Muscle of back (tissue), 13 donors: ENCODE measurements around the gene PARD6A. TPM values are rescaled to one million over a fixed set of nuclear protein-coding genes. Genes with fewer than 3 reads are reported as not detected.

Experiments
- DNase-seq, 3 donors: peaks; one replicate each; pipeline versions ENCODE4 v3.0.0 to v3.0.0-alpha.2; 2013
- long read RNA-seq, 9 donors: transcript quantifications; one replicate each; lab custom pipeline, GENCODE V29; 2026
- polyA plus RNA-seq, 10 donors: library from polyadenylated mRNA; unstranded; fragments of 120-200 nt; gene quantifications; one replicate each; pipeline ENCODE4 v1.2.1, GENCODE V29; 2013; ENCODE audit not compliant: insufficient read length in 10 of 10

PARD6A gene
- 1 to 10 TPM in 6 of 10 donors, under 1 TPM in 4; 0.40 to 1.4 (median 1.2) TPM for polyA plus RNA-seq
- long read RNA-seq, donor 1 = 0 reads
- long read RNA-seq, donor 2 = 0 reads
- long read RNA-seq, donor 3 = 0 reads
- long read RNA-seq, donor 4 = 0 reads
- long read RNA-seq, donor 5, partial matches to known transcripts = 0 of 1 reads
- long read RNA-seq, donor 5, other reads (novel, unspliced or antisense) = 0 of 1 reads
- long read RNA-seq, donor 6, partial matches to known transcripts = 0 of 1 reads
- long read RNA-seq, donor 6, other reads (novel, unspliced or antisense) = 0 of 1 reads
- long read RNA-seq, donor 7, partial matches to known transcripts = 0 of 1 reads
- long read RNA-seq, donor 7, other reads (novel, unspliced or antisense) = 0 of 1 reads
- long read RNA-seq, donor 8 = 0 reads
- long read RNA-seq, donor 9 = 0 reads

- peak; percentile 94 to 98 (median 97) for DNase-seq
These were observed at the start of gene PARD6A for GRCh38 chr16:67660564-67661028. PARD6A (plus strand) TSS chr16:67660960; CDS start chr16:67661039, 79 bp downstream.

GRCh38 chr16:67613808-67614207, 47.0 kb upstream of the PARD6A start:
- no peak for DNase-seq

GRCh38 chr16:67628216-67628615, 32.5 kb upstream of the PARD6A start:
- no peak for DNase-seq

GRCh38 chr16:67632415-67633172, 28.2 kb upstream of the PARD6A start:
- DNase-seq = no peak

- DNase-seq = no peak
These were observed 24.0 kb upstream of the PARD6A start for GRCh38 chr16:67636713-67637112.

GRCh38 chr16:67637625-67638024, 23.1 kb upstream of the PARD6A start:
- DNase-seq = no peak

- DNase-seq = no peak
These were observed 18.7 kb upstream of the PARD6A start for GRCh38 chr16:67641779-67642708.

GRCh38 chr16:67644038-67644437, 16.7 kb upstream of the PARD6A start:
- DNase-seq = no peak

GRCh38 chr16:67645397-67646121, 15.2 kb upstream of the PARD6A start:
- no peak for DNase-seq

GRCh38 chr16:67647111-67647651, 13.6 kb upstream of the PARD6A start:
- peak in 1 of 3 donors; percentile 1 for DNase-seq

- DNase-seq = peak in 1 of 3 donors; percentile 0
These were observed 13.1 kb upstream of the PARD6A start for GRCh38 chr16:67647681-67648080.

- DNase-seq = peak in 1 of 3 donors; percentile 1
These were observed 12.5 kb upstream of the PARD6A start for GRCh38 chr16:67648088-67648763.

GRCh38 chr16:67648764-67649407, 11.9 kb upstream of the PARD6A start:
- DNase-seq = no peak

GRCh38 chr16:67649494-67649931, 11.2 kb upstream of the PARD6A start:
- no peak for DNase-seq

- no peak for DNase-seq
These were observed 10.7 kb upstream of the PARD6A start for GRCh38 chr16:67650023-67650422.

GRCh38 chr16:67651039-67651438, 9.7 kb upstream of the PARD6A start:
- DNase-seq = no peak

GRCh38 chr16:67651847-67652246, 8.9 kb upstream of the PARD6A start:
- no peak for DNase-seq

- DNase-seq = peak in 1 of 3 donors; percentile 35
These were observed 8.1 kb upstream of the PARD6A start for GRCh38 chr16:67652578-67653127.
